ENCODE data around the gene U2SURP.

The U2SURP gene
- total RNA-seq, result 256 to 443 reads per million in 2 experiments

DNA sequence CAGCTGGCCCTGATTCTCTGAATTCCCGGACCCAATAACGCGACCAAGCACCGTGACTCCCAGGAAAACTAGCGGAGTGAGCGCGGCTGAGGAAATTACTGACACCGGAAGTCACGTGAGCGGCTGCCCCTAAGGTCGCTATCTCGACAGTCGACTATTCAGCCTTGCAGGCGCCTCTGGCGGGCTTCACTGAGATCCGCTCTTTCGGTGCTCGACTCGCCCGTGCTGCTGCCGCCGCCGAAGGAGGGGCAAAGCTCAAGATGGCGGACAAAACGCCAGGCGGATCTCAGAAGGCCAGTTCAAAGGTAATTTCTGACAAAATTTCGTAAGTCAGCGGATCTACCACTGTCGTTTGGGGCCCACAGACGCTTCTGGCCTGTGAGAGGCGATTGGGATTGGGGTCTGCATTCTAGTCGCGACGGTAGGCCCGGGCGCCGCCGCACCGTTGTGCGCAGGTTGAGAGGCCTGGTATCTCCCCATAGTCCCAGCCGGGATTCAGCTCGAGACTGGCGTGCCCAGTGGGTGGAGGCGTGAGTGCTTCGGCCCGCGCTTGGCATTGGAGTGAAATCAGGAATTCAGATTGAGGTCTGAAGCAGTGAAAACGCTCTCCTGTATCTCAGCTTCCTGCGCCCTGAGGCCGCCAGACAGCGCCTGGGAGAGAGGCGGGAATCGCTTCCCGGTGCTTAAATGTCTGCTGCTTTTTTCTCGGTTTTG lies at the start of gene U2SURP:
Gene U2SURP (plus strand): TSS at position 202 of the 714 bp plus-strand sequence. CDS start 59 bp downstream, at position 261.
- peak; percentile 90 for DNase-seq (ENCODE audit: low read depth)

DNA sequence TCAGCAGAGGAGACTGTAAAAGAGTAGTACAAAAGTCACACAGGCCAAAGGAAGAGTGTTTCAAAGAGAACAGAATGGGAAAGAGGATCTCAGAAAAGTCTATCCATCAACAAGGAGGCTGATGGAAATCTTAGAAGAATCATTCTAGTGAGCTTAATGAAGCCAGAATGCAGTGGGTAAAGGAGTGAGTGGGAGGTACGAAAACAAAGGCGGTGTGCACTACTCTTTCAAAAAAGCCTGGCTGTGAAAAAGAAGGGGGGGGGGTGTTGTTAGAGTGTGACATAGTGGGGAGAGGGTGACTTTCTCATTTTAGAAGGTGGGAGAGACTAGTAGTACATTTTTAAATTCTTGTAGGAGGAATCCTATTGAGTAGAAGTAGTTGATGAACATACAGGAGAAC lies 49.6 kb upstream of the U2SURP start:
- DNase-seq (ENCODE audit: low read depth), result no peak

DNA sequence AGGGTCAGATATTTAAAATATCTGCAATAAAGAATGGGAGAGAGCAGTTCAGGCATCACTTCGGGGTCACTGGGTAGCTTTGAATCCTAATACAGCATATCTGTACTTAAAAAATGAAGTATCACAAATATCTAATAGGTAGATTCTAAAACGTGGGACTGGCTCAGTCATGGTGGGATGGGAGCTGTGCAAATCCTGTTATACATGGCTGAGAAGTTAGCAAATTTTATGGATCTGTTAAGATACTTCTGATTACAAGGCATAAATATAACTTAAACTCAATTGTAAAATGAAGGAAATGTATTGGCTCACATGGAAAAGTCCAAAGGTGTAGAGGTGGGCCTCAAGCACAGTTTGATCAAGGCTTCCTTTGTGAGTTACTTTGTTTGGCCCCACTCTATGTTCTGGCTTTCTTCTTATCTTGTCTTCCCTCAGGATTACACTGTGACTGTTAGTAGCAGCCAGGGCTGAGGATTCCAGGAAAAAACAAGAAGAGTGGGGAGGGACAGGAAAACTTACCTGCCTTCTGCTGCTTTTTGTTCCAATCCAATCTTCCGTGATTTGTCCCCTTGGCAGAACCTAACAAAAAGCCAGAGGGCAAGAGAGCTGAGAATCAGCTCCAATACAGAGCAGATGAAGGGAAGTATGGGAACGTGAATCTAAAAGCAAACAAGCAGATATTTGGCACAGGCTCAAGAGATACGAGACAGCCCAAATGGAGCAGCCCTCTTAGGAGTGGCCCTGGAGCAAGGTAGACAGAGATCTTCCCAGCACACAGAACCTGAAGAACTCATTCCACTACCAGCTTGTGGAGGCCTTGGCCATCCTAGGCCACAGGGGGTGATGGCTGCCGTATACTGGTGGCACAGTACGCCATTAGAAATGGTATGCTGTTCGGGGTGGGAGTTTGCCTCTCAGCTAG lies 48.8 kb upstream of the U2SURP start:
- DNase-seq (ENCODE audit: low read depth), result no peak

DNA sequence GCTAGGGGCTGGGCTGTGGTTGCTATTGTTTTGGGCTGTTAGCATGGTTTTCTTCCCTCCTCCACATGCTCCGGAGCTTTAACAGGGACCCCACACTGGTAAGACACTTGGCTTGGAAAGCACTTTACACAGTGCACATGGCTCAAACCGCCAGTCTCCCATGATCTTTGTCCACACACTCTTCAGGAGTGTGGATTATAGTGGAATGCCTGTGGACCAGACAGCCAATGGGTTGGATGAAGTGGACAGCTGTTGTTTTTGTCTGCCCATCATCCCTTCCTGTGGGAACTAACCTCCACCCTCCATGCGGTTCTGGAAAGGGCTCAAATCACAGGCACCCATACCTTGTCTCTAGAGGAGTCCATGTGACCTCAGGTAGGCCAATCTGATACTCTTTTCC lies 47.9 kb upstream of the U2SURP start:
- no peak for DNase-seq (ENCODE audit: low read depth)

DNA sequence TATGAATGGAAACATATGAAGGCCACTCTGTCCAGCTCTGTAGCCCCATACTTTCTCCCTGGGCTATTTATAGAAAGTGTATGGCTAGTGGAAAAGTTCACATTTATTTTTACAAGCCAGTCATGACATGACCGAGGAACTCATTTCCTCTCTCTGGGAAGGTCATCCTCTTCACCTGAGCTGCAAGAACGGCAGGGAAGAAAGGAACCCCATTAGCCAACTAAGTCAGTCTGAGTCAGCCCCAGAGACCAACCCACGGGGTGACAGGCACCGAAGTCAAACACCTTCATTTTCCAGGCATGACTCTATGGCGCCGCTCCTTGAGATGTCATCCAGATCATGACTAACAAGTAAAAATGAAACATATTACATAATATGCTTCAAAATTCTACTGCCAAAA lies 42.7 kb upstream of the U2SURP start:
- no peak for DNase-seq (ENCODE audit: low read depth)

DNA sequence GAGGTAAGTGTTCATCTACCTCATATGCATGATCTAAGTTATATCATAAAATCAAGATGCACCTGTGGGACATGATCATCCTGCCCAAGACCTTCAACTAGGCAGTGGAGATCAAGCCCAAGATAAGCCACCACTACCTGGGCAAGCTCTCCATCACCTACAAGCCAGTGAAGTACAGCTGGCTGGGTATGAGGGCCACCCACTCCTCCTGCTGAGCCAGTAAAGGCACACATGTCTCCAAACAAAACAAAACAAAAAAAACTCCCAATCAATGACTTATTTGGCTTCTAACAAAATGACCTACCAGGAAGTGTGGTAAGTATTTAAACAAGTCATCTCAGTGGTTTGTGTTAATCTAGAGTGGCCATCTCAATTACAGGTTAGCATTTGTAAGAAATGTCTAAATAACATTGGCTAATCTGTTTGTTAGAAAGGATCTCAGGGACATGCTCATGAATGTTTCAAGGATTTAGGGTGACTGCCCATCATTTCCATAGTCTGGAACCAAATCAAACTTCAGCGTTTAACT lies 41.0 kb upstream of the U2SURP start:
- DNase-seq (ENCODE audit: low read depth), result no peak

DNA sequence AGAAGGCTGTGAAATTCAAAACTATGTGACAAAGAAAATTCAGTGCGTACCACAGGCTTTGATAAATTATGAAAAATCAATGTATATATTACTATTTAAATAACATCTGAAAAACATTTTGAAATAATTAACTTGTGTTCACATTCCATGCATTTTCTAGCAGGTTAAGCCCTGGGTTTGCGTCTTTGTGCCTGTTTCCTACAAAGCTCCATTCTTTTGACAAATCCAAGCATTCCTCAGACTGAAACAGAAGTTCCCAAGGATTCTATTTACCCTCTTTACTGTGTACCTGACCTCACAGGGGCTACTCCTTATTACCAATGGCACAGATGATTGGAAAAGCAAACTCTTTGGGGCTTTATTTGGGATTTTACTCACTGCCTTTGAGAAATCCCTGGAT lies 39.8 kb upstream of the U2SURP start:
- no peak for DNase-seq (ENCODE audit: low read depth)

DNA sequence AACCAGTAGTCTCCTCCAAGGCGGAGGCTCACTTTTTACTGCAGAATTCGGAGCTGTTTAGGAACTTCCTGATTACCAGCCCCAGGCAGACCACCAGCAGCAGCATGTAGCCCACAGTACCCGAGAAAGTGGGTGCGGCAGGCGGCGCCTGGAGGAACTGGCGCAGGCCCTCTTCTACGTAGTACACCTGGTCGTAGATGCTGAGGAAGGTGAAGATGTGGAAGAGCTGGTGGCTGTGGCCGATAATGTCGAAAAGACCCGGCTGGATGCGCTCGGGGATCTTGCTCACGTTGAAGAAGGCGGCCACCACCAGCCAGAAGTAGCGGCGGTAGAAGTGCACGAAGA lies 39.2 kb upstream of the U2SURP start:
- DNase-seq (ENCODE audit: low read depth), result no peak

DNA sequence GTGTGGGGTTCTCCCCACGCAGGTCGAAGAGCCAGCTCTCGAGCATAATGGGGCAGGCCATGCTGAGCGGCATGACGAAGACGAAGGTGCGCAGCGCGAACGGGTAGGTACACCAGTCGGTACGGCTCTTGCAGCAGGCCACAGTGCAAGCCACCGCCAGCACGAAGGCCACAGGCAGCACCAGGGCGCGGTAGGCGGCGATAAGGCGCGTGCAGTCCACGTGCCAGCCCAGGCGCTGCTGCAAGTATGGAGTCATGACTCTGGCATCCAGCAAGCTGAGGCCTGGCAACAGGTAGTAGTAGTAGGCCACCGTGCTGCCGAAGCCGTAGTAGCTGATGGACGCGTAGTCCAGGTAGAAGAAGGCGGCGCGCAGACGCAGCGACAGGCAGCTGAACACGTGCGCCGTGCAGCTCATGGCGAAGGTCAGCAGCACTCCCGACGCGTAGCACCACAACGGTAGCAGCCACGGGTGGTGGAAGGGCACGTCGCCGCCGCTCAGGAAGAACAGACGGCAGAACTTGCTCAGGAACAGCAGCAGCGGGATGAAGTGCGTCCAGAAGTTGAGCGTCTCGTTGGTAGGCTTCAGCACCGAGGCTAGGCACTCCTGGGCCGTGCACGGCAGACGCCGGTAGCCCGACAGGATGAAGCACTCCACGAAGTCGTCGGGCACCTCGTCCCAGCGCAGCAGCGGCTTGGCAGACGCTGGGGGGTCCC lies 38.7 kb upstream of the U2SURP start:
- DNase-seq (ENCODE audit: low read depth), result no peak

DNA sequence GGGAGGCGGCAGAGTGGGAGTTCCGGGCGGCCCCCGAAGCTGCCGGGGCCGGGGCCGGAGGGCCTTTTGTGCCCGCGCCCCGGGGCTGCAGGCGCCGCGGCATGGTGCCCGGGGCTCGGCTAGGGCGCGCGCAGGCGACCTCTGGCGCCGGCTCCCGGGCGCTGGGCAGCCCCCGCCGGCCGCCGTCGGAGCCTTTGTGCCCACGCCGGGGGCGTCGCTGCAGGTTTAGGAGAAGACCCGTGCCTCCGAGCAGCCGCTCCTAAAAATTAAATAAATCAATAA lies 38.2 kb upstream of the U2SURP start:
- no peak for DNase-seq (ENCODE audit: low read depth)

DNA sequence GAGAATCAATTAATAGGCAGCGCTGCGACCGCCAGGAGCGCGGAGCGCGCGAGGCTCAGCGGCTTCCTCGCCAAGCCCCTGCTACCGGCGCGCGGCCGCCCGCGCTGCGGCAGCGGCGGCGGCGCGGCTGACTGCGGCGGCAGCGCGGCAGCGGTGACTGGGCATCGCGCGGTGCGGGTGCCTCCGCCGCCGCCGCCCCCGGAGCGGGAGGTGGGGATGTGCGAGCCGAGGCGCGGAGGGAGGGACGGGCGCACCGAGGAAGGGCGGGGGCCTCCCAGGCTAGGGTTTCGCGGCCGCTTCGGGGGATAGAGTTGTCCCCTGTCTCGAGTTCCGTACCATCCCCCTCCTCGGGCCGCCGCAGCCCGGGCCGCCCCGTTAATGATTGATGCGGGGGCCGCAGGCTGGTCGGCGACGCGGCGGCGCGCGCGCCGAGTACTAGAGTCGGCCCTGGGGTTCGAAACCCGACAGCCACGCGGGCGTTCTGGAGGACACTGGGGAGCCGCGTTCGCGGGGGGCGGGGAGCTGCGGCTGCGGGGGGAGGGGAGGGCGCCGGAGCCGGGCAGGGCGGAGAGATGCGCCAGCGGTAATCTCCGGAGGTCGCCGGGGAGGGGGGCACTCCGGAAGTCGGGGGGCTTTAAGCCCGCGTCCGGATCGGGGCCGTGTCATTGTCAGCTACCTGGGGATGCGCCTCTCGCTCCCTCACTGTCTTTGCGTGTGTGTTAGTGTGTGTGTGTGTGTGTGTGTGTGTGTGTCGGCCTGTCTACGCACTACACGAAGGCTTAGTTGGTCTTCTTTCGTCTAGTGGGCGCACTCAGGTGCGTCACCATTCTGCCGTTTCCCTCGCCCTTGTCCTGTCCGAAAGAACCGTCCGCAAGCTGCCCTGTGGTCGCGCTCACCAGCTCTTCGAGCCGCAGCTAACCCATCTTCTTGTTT lies 37.6 kb upstream of the U2SURP start, which contains the start of gene PAQR9:
Gene PAQR9 (minus strand): TSS at position 159 of the 933 bp plus-strand sequence. CDS start 338 bp downstream, outside the sequence.
- DNase-seq (ENCODE audit: low read depth), result no peak

DNA sequence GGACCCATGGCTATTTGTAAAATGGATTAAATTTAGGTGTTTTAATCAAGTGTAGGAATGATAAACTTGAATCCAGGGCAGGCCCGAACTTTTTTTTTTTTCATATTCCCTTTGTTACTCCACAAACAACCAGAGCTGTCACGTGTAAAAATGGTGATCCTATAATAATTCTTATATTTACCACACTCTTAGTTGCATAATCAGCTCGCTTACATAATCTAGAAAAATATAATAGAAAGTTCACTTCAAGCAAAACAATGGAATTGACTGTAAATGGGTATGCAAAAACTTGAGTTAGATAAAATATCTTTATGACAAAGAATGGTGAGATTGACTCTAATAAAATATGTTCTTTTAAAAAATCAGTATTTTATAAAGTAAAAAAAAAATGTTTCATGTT lies 35.8 kb upstream of the U2SURP start:
- DNase-seq (ENCODE audit: low read depth), result no peak

DNA sequence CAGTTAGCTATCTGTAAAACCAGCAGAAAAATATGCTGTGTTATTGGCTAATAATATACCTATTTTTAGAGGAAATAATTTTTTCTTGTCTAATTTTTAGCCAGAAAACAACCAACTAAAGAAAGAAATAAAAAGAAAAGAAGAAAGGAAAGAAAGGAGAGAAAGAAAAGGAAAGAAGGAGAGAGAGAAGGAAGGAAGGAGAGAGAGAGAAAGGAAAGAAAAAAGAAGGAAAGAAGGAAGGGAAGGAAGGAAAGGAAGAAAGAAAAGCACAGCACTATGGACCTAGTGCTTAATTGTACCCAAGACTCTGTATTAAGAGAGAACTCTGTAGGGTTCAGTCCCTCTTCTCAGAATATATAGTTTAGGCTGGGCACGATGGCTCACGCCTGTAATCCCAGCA lies 34.6 kb upstream of the U2SURP start:
- no peak for DNase-seq (ENCODE audit: low read depth)

DNA sequence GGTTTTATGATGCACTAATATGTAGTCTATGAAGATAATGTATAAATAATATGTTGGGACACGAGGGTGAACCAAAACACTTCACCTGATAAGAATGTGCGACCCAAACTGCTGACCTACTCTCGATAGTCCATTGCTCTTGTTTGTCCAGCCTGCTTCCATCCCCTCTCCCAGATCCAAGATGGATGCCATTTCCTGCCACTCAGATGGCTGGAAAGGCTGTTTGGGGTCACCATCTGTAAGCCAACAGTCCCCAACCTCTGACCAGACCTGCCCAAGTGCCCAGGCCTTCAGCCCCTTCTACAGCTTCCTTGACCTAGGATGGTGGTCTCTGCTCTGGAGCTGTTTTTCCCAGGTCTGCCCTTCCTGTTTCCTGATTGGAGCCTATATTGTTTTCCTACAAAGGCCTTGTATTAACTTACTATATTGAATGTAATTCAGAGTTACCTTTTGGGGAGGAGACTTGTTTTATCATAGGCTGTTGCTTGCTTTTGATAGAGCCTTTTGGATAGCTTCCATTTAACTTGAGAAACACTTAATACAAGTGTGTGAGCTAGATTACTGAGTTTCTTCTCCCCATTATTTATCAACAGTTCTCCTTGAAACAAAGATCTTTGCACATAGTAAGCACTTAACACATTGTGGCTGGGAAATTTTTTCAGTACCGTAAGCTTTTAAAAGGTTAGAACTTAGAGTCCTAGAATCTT lies 32.9 kb upstream of the U2SURP start:
- no peak for DNase-seq (ENCODE audit: low read depth)

DNA sequence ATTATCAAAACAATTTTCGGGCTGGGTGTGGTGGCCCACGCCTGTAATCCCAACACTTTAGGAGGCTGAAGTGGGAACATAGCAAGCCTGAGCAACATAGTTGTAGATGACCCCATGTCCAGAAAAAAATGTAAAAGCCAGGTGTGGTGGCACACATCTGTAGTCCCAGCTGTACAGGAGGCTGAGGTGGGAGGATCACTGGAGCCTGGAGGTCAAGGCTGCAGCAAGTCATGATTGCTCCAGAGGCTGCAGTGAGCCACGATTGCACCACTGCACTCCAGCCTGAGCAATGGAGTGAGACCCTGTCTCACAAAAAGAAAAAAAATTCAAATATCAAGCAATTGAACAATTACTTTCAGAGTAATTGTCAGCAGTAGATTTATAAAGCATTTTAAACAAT lies 29.9 kb upstream of the U2SURP start:
- DNase-seq (ENCODE audit: low read depth), result no peak

DNA sequence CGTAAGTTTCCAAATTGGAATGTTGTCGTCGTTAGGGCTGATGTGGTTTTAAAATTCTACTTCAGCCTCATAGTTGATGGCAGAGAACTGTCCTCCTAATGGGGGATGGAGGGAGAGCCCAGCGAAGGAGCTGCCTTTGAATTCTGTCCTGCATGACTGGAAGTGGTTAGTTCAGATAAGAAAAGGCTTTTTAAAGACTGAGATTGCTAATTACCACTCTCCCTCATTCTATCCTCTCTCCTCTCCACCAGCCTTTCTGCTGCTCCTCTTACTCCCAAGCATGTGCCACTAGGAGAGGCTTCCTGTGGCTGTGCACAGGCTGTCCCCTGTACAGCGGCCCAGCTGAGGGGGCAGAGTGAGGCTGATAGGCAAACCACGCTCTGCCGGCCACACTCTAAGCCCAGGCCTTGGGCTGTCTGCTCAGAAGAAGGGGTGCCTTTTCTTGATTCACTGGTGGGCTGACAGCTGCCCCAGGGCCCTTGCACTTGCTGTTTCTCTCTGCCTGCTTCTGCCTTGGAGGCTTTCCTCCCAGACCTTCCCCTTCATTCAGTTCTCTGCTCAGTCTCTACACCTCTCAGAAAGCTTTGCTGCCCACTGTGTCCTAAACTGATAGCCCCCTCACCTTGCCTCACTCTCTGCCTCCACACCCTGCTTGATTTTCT lies 29.1 kb upstream of the U2SURP start:
- no peak for DNase-seq (ENCODE audit: low read depth)

DNA sequence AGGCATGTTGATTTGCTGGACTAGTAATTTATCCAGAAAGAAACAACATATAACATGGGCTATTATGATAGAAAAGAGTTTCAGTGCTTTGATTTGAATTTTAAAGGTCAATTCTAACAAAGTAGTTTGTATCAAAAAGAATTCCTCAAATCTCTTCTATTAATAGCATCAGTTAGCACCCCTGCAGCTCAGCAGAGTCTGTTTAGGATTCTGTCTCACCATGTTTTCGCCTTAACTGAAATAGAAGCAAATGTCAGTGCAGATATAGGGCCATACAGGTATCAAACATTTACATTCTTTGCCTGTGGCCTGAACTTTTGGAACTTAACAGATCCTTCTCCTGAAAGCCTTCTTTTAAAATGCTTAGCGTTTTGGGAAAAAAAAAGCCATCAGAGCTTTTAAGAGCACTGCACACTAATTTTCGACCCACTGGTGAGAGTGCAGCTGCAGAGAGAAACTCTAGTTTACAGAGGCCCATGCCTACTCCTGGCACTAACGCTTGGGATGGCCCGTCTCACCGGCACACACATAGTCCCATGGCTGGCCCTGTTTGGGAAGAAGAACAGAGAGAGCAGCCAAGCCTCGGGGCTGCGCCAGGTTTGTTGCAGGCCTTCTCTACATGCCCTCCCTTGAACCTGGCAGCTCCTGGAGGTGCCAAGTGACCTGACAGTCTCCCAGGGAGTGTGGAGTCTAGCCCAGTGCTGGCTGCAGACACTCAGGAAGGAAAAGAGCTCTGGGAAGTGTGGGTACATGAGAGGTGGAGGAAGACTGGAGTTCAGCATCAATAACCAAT lies 28.0 kb upstream of the U2SURP start:
- DNase-seq (ENCODE audit: low read depth), result no peak

DNA sequence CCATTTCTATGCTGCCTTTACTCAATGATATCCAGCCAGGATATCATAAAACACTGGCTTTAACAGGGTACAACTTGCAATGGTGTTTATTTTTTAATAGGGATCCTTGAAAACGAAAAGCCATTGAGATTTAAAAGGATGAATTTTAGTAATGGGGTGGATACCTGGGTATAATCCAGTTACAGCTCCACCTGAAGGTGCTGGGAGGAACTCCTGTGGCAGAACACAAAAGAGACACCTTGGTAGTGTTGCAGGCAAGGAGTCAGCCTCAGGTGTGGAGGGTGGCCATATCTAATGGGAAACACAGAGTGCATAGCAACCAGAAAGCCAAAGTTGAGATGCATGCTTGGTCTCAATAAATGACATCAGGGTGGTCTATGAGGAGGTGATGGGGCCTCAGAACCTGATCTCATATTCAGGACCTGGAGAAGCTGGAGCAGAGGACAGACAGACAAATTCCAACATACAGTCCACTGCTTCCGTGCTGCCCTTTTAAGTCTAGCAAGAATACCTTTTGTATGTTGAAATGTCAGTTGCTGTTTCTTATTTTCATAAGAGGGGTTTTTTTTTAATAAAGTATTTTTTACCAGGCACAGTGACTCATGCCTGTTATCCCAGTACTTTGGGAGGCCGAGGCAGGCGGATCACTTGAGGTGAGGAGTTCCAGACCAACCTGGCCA lies 25.9 kb upstream of the U2SURP start:
- DNase-seq (ENCODE audit: low read depth), result no peak
